GM12873 (cell line): Measurements from ENCODE around the gene GAST.

Experiments used
- TF ChIP-seq, protein P1 (sequence below): IDR thresholded peaks from 2 replicates; pipeline ENCODE4 v1.5.1; 2012; ENCODE audit warnings: low read depth, mild to moderate bottlenecking, moderate library complexity, low read length, control low read depth; ENCODE audit not compliant: insufficient read depth; ENCODE audit errors: missing control alignments

GAST gene

GRCh38 chr17:41736983-41737679 lies 25.0 kb downstream of the GAST start:
- TF ChIP-seq, protein P1, sequence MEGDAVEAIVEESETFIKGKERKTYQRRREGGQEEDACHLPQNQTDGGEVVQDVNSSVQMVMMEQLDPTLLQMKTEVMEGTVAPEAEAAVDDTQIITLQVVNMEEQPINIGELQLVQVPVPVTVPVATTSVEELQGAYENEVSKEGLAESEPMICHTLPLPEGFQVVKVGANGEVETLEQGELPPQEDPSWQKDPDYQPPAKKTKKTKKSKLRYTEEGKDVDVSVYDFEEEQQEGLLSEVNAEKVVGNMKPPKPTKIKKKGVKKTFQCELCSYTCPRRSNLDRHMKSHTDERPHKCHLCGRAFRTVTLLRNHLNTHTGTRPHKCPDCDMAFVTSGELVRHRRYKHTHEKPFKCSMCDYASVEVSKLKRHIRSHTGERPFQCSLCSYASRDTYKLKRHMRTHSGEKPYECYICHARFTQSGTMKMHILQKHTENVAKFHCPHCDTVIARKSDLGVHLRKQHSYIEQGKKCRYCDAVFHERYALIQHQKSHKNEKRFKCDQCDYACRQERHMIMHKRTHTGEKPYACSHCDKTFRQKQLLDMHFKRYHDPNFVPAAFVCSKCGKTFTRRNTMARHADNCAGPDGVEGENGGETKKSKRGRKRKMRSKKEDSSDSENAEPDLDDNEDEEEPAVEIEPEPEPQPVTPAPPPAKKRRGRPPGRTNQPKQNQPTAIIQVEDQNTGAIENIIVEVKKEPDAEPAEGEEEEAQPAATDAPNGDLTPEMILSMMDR, result no peak

GRCh38 chr17:41737680-41738023 lies 25.5 kb downstream of the GAST start:
- TF ChIP-seq, protein P1, result no peak

- TF ChIP-seq, protein P1, result peak; percentile 99
These were observed 26.1 kb downstream of the GAST start for GRCh38 chr17:41738077-41738800.

GRCh38 chr17:41738801-41739112 lies 26.6 kb downstream of the GAST start:
- TF ChIP-seq, protein P1, result no peak

- TF ChIP-seq, protein P1, result no peak
These were observed 27.7 kb downstream of the GAST start for GRCh38 chr17:41739661-41740352.

DNA sequence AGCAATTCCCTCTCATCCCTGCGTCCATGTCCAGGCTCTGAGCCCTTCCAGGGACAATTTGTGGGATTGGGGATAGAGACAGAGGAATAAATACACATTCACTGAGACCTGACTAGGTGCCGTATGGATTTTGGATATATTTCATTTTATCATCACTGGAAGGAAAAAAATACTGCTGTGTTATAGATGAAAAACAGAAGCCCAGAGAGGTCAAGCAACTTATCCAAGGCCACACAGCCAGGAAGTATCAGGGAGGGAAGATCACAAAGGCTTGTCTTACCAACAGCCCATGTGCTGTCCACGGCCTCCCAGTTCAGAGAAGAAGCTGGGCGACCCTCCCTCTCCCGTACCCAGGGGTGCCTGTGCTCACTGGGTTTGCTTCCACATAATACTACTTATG lies 28.4 kb downstream of the GAST start:
- TF ChIP-seq, protein P1, result no peak

GRCh38 chr17:41741709-41742108 lies 29.6 kb downstream of the GAST start:
- TF ChIP-seq, protein P1, result no peak
